ENCODE results near the gene TNFAIP8.
"Not testable (repeated sequence)": the region's sequence is repeated elsewhere in the genome, so short reads cannot be mapped to it uniquely, and the experiment has no call there.

TNFAIP8 gene

DNA sequence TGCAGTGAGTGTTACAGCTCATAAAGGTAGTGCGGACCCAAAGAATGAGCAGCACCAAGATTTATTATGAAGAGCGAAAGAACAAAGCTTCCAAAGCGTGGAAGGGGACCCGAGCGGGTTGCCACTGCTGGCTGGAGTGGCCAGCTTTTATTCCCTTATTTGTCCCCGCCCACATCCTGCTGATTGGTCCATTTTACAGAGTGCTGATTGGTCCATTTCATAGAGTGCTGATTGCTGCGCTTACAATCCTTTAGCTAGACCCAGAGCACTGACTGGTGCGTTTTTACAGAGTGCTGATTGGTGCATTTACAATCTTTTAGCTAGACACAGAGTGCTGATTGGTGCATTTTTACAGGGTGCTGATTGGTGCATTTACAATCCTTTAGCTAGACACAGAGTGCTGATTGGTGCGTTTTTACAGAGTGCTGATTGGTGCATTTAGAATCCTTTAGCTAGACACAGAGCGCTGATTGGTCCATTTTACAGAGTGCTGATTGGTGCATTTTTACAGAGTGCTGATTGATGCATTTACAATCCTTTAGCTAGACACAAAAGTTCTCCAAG, 76.9 kb downstream of the TNFAIP8 start:
- not testable (repeated sequence) for DNase-seq

- DNase-seq: peak; percentile 82
Measured at GRCh38 chr5:119435436-119436132, 79.8 kb downstream of the TNFAIP8 start.

- DNase-seq: not testable (repeated sequence)
Measured at GRCh38 chr5:119437785-119438586, 82.2 kb downstream of the TNFAIP8 start.

DNA sequence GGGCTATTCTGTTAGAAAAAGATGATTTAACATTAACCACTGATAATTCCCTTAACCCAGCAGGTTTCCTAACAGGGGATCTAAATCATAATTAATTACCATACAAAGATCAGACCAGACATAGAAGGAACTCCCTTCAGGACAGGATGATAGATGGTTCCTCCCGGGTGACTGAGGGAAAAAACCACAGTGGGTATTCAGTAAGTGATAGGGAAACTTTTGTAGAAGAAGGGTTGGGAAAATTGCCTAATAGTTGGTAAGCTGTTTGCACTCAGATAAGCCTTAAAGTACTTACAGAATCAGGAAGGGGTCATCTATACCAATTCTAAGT, 82.7 kb downstream of the TNFAIP8 start:
- not testable (repeated sequence) for DNase-seq

DNA sequence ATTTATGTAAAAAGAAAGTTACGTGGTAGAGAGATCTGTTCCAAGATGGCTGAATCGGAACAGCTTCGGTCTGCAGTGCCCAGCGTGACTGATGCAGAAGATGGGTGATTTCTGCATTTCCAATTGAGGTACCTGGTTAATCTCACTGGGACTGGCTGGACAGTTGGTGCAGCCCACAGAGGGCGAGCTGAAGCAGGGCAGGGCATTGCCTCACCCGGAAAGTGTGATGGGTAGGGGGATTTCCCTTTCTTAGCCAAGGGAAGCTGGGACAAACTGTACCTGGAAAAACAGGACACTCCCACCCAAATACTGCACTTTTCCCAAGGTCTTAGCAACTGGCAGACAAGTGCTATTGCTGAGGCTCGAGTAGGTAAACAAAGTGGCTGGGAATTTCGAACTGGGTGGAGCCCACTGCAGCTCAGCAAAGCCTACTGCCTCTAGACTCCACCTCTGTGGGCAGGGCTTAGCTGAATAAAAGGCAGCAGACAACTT, 83.4 kb downstream of the TNFAIP8 start:
- no peak for DNase-seq

GRCh38 chr5:119439632-119440031, 83.8 kb downstream of the TNFAIP8 start:
- not testable (repeated sequence) for DNase-seq

DNA sequence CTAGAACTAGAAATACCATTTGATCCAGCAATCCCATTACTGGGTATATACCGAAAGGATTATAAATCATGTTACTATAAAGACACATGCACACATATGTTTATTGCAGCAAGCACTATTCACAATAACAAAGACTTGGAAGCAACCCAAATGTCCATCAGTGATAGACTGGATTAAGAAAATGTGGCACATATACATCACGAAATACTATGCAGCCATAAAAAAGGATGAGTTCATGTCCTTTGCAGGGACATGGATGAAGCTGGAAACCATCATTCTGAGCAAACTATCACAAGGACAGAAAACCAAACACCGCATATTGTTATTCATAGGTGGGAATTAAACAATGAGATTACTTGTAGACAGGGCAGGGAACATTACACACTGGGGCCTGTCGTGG, 88.8 kb downstream of the TNFAIP8 start:
- not testable (repeated sequence) for DNase-seq

DNA sequence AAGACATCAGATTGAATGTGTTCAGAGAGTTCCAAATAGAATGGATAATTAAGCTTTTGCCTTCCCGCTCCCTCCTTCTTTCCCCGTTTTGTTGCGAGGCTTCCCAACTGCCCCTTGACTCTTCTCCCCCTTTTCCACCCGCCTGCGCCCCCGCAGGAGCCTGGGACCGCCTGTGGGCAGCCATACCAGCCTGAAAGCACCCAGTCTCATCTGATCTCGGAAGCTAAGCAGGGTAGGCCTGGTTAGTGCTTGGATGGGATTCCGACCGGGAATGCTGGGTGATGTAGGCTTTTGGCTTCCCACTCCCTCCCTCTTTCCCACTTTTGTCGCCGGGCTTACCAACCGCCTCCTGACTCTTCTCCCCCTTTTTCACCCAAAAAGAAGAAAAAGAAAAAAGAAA, 89.7 kb downstream of the TNFAIP8 start:
- DNase-seq: no peak

Measured in CD4-positive, alpha-beta T cell treated with Interleukin-6 for 4 hours (primary cell).